DMS79 (cell line): Measurements from ENCODE around the gene TRAPPC1.

ENCODE experiments used
- DNase-seq: peaks from one replicate; lab custom pipeline; 2025; lab: John Stamatoyannopoulos, UW

TRAPPC1 gene

DNA sequence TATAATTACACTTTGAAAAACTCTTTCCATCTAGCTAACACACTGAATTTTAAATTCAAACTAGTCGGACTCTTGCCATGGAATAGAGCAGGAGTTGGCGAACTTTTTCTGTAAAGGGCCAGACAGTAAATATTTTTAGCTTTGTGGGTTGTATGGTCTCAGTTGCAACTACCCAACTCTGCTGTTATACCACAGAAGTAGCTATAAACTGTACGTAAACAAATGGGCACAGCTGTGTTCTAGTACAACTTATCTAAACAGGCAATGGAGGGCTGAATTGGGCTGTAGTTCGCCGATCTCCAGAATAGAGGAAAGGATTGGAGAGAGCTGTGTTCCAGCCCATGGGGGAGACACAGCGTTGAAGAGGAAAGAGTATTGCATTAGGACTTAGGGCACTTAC lies 9.0 kb upstream of the TRAPPC1 start:
- DNase-seq = no peak

DNA sequence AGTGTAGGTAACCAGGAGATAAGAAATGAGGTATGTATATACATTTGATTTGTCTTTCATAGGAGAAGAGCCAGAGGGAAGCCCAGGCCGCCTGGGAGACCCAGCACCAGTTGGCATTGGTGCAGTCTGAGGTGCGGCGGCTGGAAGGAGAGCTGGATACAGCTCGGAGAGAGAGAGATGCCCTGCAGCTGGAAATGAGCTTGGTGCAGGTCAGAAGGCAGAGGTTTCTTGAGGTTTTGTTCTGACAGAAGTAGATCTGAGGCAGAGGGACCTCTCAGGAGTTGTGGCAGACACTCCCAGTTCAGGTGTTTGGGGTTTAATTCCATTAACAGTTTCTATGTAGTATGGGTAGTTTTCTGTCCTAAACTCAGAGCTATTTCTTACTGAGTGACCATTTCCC lies 8.3 kb upstream of the TRAPPC1 start:
- DNase-seq = no peak

DNA sequence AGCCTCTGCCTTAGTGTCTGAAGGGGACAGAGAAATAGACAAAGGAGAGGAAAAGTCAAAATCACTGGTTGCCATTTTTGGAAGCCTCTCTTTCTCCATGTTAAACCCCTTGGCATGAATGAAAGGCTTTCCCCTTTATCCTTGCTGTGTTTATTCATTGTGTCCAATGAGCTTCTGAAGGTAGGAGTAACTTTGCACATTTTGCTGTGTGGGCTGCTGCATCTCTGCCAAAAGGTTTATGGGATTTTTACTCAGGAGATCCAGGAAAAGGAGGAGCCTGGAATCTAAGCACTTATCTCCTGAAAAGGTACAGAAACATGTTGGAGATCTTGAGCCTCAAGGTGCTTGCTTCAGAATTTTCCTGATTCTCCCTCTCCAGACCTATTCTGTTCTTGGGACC lies 4.1 kb upstream of the TRAPPC1 start:
- no peak for DNase-seq

DNA sequence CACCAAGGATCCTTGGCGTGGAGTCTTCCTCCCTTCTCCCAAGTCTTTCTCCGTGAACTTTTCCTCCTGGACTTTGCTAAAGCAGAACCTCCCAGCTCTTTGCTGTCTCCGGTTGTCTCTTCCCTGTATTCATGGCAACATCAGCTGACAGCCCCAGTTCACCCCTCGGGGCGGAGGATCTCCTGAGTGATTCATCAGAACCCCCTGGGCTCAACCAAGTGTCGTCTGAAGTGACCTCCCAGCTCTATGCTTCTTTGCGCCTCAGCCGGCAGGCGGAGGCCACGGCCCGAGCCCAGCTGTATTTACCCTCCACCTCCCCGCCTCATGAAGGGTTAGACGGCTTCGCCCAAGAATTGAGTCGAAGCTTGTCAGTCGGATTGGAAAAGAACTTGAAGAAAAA lies 1.2 kb upstream of the TRAPPC1 start:
- peak; percentile 23 for DNase-seq

DNA sequence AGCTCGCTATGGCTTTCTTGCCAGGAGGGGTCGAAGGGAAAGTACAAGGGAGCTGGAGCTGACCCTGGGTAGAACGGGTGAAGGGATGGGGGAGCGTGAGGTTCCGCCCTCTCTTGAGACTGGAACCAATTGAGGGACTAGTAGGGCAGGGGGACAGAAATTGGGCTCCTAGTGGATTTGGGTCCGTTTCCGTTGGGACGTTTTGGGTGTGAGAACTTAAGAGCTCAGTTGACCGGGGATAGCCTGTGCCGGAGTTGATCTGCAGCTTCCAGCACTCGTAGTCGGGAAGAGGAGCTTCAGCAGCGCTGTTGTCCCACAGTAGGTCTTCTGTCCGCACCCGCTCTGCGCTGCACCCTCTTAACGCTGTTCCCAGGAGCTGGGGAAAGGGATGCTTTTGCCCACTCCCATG lies 741 bp upstream of the TRAPPC1 start:
- DNase-seq = no peak

DNA sequence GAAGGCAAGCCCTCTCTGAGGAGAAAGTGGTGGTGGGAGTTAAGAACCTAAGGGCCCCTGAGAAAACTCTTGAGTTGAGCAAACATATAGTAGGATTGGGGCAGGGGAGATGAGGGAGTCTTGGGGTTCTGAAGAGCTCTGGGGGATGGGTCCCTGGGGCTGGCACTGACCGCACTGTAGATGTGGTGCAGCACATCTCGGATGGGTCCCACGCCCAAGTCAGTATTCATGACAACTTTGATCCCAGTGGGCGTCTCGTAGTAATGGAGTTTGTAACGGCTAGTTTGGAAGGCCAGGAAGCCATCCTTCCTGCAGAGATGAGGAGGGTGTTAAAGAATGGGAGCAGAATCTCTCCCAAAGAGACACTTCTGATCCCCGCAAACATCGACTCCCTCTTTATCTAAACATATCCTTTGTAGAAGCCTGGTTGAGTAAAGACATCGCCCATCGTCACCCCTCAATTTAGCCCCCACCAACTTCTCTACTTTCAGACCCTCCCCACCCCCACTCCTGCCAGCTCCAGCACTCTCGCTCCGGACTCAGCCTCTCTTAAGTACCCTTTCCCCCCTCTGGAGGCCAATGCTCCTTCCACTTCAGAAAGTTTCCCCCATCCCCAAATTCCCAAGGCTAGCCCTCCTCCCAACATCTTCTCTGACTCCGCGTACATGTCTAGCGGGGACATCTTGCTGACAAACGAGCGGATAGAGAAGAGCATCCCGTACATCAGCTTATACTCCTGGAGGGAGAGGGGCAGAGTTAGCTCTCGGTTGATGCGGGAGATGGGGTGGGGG lies 710 bp downstream of the TRAPPC1 start:
- no peak for DNase-seq

DNA sequence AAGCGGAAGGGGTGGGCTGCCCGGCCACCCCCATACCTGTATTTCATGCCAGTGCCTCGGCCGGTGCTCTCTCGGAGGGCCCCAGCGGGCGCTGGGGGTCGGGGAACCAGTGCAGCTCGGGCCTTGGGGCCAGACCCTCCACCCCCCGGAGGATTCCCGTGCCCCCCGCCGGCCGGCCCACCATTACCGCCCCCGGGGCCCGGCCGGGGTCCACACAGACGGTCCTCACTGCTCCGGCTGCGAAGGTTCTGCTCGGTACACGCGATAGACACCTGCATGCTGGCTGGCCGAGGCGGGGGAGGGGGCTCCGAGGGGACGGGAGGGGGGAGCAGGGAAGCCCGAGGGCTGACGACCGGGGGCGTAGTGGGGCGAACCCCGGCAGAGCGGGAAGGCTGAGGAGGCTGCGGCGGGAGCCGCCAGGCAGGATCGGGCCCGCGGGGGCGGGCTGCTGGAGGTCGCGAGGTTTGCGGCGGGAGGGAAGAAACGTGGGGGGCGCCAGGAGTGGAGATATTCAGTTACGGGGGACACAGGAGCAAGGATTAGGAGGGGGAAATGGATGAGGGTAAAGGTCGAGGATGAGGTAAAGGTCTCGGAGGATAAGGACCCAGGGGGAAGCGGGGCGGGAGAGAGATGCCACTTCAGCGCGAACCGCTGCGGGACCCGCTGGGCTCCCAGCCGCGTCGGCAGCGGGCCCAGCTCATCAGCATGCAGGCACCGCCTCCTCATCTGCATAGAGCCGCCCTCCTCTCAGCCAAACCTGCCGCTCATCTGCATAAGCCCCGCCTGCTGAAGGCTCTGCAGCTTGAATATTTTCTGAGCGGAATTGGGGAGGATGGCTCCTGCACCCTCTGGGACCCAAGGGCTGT lies 2.4 kb downstream of the TRAPPC1 start, which contains the start of gene KCNAB3:
TSS of gene KCNAB3 (minus strand) at position 699 of the 866 bp plus-strand sequence. CDS start at position 278, 421 bp downstream.
- DNase-seq = no peak

DNA sequence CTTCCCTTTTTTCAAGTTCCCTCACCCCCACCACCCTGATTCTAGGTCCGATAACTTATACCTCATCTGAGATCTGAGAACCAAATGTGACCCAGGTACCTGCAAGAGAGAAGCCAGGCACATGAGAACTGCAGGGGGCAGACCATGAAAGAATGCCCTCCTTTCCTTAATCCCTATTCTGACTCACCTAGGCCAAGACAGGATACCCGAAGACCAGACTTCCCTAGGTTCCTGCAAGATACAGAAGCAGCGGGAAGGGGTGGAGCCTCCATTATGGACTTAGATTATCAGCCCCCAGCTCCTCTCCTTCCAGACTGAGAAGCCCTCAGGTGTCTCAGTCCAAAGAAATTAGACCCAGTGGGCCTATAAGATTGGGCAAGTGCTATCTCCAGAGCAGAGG lies 4.2 kb downstream of the TRAPPC1 start:
- DNase-seq = no peak

DNA sequence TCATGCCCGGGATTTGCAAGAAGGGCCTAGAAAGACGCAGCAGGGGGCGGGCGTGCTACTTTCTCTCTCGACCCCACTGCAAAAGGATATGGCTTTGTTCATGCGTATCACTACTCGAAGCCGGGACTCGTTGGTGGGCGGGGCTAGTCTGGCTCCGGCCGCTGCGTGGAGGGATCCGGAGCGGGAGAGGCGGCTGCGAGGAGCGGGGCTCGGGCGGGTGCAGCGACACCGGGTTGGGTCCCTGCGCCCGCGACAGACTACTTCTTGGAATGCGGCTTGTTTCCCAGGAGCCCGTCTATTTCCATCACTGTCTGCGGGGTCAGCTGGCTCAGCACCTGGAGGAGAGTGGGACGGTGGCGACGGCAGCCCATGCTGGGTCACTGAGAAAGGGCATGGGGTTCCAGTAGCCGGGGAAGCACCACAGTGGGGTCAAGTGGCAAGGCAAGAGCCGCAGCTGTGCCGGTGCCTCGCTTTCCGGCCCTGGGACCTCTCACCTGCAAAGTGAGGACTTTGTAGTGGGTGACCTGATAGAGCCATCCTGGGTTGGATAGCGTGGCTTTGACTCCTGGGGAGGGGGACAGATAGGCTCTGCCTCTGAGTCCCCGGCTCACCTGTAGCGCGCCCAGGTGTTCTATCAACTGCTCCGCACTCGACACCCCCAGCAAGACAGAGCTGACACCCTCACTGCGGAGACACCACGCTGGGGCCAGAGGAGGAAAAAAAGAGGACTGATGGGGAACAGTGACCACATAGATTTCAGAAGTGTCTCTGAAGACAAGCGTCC lies 8.7 kb downstream of the TRAPPC1 start:
- peak; percentile 56 for DNase-seq

DNA sequence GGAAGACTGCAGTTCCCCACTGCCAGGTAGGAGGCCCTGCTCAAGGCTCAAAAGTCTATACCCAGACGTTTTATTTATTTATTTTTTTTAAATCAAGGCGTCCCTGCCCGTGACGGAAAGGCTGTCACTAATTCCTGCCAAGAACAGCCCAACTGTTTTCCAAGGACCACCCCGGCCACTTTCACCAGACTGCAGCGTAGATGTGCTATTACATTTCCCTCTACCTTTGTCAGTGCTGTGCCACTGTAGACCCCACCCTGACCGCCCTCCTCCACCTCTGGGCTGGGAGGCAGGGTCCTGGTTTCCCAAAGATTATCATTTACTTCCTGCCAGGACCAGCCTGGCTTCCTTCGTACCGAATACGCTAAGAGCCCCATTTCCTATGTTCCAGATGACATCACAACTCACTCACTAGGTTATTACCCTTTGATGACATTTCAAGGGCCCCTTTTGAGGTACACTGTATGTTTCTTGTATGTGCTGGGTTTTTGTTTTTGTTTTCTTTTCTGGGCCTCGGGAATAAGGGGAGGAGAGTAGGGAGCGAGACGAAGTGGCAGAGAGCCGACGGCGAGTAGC lies 9.4 kb downstream of the TRAPPC1 start:
- DNase-seq = peak; percentile 28

DNA sequence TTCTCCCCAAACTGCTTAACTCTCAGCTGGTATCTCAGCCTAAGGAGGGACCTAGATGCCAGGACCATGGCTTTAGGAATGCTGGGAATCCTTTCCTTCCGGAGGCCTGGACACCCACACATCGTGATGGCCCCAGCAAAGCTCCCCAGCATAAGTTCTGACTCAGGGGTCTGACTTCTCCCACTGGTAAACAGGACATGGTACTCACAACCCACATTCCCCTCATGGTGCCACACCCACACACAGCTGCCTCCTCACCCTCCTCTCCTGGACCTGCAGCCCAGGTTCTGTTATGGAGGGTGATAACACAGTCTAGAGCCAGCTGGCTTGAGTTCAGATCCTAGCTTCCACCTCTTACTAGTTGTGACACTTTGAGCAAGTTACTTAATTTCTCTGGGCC lies 14.9 kb downstream of the TRAPPC1 start:
- no peak for DNase-seq

DNA sequence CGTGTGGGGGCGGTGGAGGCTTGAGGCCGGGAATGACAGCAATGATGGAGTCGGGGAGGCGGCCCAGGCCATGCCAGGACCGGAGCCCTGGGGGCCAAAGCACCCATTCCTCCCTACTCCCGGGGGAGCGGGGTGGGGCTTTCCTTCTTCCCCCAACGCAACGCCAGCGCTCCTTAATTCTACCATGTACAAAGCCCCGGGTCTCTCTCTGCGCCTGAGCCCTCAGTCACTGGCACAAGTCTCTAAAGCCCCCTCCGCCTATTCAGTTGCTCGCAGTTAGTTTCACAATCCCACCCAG lies 15.4 kb downstream of the TRAPPC1 start:
- no peak for DNase-seq

DNA sequence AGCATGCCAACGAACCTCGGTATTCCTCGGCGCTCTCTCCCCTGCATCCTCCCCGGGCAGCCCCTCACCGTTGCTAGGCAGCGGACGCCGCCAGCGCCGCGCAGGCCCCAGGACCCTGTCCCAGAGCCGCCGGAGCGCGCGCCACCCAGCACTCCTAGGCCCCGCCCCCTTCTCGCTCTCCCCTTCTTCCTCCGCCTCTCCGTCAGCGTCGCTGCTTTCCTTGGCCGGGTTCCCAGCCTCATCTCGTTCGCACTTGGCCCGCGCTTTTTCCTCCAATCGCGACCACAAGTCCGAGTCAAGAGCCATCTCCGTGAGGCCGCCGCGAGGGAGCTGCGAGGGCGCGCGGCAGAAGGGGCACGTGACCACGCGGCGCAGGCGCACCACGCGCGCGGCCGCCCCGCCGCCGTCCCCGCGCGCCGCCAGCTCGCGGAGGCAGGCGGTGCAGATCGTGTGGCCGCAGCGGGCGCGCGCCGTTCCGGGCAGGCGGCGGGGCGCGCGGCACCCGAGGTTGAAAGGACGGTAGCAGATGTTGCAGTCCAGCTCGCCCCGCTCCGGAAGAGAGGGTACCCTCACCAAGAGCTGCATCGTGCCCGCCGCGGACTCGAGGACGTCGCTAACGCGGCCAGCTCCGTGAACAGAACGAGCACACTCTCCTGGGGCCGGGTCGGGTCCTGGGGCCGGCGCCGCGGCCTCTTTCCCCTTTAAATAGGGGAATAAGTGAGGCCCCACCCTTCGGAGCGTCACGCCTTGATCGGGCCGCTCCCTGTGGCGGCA lies 15.9 kb downstream of the TRAPPC1 start, which contains the start of gene RNF227:
TSS of gene RNF227 (minus strand) at position 679 of the 774 bp plus-strand sequence. CDS start at position 585, 94 bp downstream.
- peak; percentile 98 for DNase-seq

DNA sequence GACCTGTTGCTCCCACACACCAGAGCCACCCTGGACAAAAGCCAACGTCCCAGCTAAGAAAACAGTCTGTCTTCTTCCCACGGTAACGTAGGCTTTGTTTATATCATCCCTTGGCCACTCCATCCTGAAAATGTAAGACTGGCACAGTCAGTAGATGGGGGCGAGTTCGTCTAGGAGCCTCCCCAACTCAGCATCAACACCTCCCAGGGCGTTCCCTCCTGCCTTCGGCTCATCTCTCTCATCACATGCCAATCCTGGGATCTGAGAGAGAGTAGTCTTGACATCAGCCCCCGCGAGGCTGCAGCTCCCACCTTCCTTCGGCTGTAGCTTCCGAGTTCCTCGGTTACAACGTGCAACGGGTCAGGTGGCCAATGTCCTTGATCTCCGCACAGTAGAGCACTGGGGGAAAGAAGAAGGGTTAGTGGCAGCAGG lies 16.6 kb downstream of the TRAPPC1 start:
- DNase-seq = no peak

DNA sequence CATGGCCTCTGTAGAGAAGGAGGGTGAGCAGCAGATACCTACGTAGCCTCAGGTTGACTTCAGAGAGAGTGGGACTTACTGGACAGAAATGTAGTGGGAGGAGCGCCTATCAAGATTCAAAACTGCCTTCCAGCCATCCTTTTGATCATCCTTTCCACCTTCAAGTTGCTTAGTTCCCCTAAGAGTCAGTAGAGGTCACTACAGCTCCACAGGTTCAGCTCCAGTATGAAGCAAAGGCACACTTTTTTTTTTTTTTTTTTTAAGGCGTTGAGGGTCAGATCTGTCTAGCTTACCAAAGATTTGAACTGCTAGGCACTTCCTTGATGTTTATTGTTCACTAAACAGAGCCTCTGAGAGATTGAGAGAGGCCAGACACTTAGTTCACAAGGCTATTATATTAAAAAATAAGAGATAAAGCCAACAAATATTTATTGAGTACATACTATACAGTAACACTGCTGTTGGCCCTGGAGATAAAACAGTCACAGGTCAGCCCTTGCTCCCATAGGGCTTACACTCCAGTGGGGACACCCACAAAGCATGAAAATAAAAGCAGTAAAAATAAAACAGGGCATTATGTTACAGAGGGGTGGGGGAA lies 18.7 kb downstream of the TRAPPC1 start:
- peak; percentile 59 for DNase-seq

DNA sequence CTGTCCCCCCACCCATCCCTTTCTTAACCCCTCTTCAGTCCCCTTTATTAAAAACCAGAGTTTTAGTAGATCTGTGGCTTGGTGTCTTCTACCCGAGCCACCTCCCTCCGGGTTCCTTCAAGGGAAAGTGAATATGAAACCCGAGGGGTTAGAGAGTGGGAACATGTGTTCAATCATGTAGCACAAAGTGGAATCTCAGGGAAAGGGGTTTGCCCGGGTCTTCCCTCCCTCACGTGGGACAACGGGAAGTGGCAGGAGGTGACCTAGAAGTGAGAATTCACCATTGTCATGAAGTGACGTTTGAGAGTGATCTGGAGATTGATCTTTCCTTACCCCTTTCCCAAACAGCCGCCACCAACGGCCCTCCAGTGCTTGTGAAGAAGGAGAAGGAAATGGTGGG lies 20.6 kb downstream of the TRAPPC1 start:
- DNase-seq = no peak

DNA sequence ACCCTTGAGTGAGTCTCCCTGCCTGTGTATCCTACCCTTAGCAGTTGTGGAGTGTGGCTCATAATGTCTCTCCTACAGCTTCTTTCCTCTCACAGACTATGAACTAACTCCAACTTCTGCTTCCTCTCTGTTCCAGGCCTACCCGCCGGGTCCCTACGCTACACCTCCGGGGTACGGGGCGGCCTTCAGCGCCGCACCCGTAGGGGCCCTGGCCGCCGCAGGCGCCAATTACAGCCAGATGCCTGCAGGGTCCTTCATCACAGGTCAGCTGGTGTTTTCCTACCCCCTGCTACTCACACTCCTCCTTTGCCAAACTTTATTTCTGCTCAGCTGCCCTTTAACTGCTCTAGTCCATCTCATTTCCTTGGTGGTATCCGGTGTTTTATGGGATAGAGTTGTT lies 21.0 kb downstream of the TRAPPC1 start:
- DNase-seq = no peak

DNA sequence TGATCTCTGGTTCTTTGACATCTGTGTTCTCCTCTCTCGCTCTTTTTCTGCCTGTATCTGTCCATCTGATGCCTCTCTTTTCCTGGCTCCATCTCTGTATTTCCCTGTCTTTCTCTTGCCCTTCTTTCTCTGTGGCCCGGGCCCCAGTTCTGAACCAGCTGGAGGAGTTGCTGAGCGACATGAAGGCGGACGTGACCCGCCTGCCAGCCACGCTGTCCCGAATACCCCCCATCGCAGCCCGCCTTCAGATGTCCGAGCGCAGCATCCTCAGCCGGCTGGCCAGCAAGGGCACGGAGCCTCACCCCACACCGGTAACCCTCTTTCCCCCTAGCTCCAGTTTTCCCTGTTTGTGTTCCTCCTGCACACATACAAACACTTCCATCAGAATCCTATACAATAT lies 21.5 kb downstream of the TRAPPC1 start:
- DNase-seq = no peak

DNA sequence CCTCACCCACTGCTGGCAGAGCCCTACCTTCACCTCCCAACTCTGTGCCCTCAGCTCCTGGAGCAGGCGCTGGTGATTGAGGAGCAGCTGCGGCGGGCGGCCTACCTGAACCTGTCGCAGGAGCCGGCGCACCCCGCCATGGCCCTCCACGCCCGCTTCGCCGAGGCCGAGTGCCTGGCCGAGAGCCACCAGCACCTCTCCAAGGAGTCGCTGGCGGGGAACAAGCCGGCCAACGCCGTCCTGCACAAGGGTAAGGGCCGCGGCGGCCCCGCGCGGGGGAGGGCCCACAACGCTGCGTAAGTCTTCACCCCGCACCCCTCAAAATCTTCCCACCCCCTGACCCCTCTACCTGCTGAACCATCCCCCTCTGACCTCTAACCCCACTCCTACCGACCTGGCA lies 22.7 kb downstream of the TRAPPC1 start:
- no peak for DNase-seq

DNA sequence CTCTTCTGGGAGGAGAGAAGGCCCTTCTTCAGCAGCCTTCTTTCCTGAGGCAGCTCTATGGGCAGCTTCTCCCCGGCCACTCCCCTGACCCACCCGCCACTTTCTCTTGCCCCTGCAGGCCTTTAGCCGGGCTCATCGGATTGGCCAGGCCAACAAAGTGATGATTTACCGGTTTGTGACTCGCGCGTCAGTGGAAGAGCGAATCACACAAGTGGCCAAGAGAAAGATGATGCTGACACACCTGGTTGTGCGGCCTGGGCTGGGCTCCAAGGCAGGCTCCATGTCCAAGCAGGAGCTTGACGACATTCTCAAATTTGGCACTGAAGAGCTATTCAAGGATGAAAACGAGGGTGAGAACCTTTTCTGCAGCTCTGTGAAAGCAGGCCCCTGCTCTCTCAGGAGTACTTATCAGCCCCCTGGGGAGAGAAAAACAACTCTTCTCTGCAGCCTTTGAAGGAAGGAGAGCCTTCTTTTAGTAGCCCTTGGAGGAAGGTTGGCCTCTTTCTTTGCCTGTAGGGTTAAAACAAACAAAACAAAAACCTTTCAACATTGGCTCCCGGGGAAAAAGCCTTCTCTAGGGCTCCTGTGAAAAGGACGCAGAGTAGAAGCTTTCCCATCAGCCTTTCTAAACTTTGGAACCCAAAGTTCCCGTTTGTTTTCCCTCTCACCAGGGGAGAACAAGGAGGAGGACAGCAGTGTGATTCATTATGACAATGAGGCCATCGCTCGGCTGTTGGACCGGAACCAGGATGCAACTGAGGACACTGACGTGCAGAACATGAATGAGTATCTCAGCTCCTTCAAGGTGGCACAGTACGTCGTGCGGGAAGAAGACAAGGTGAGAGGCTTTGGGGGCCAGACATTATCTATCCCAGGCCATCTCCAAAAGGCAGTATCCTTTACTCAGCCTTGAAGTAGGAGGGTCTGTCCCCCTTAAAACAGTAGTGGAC lies 28.3 kb downstream of the TRAPPC1 start:
- DNase-seq = peak; percentile 99
